ENCODE measurements around the gene ASF1B.

ASF1B gene

GRCh38 chr19:14090509-14091080 is 45.8 kb downstream of the ASF1B start, which contains the start of gene SAMD1:
Gene SAMD1, minus strand, starts transcription at chr19:14090751.
- peak; percentile 65 to 95 (median 82) for DNase-seq
- intact Hi-C loops (cut with DNase I): no loop called here

DNA sequence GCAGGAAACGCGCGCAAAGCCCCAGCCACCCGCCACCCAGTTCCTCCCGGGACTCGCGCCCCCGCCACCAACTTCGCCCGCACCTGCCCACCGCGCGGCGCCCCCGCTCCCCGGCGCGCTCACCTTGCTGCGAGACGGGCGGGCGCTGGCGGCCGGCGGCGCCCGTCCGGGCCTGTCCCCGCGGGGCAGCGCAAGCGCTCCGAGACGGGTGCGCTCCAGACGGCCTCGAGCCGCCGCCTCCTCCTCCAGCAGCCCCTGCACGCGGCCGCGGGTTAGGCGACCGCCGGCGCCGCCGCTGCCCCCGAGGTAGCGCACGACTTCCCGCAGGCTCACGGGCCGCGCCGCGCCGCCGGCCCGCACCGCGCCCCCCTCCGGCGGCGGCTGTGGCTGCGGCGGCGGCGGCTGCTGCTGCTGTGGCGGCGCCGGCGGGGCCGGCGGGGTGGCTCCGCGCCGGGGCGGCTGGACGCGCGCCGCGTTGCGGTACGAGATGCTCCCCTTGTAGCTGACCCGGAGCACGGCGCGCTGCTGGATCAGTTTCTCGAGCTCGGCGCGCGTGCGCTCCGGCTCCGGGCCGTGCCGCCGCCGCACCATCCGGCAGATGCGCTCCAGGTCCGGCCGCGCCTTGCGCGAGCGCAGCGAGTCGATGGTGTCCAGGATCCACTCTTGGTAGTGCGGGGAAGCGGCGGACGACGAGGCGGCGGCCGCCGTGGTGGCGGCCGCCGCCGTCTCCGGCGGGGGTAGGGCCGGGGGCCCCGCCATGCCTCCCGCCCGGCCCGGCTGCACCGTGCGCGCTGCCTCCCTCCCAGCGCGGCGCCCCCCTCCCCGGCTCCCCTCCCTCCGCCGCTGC is 46.5 kb downstream of the ASF1B start:
- peak in 6 of 10 donors; percentile 35 to 92 (median 52) for DNase-seq
- intact Hi-C loops (cut with DNase I): no loop called here

GRCh38 chr19:14089412-14089661 is 47.1 kb downstream of the ASF1B start:
- no peak for DNase-seq
- intact Hi-C loops (cut with DNase I): no loop called here

- intact Hi-C loops (cut with DNase I): no loop called here
- no peak for DNase-seq
Observed at GRCh38 chr19:14088634-14089411, 47.6 kb downstream of the ASF1B start.

- DNase-seq: no peak
- intact Hi-C loops (cut with DNase I): no loop called here
Observed at GRCh38 chr19:14086098-14086497, 50.3 kb downstream of the ASF1B start.

GRCh38 chr19:14085309-14085995 is 50.9 kb downstream of the ASF1B start, which contains the start of gene C19orf67:
Gene C19orf67, minus strand, starts transcription at chr19:14085783. Its CDS starts 156 bp downstream, at chr19:14085627.
- intact Hi-C loops (cut with DNase I): no loop called here
- no peak for DNase-seq

DNA sequence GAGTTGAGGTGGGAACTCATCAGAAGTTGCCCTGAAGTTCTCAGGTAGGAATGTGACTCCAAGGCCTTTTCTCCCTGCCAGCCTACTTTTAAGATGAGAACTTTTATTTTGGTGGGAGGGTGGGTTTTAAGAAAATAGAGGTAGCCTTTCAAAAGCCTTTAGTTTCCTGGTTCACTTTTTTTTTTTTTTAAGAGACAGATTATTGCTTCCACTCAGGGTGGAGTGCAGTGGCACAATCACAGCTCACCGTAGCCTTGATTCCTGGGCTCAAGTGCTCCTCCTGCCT is 53.8 kb downstream of the ASF1B start:
- intact Hi-C loops (cut with DNase I): loop anchor here (5.0 kb wide), 2 partner anchors 35 to 75 kb away; partner anchors contain the start of genes PRKACA and RFX1
- no peak for DNase-seq

GRCh38 chr19:14081797-14082674 is 54.4 kb downstream of the ASF1B start:
- intact Hi-C loops (cut with DNase I): loop anchor here (5.0 kb wide), 2 partner anchors 35 to 75 kb away; partner anchors contain the start of genes PRKACA and RFX1
- DNase-seq: peak in 3 of 10 donors; percentile 15 to 37 (median 29)

- intact Hi-C loops (cut with DNase I): loop anchor here (5.0 kb wide), 2 partner anchors 36 to 74 kb away; partner anchors contain the start of genes PRKACA and RFX1
- DNase-seq: peak; percentile 97 to 100 (median 98)
Observed at GRCh38 chr19:14080887-14081796, 55.2 kb downstream of the ASF1B start.

GRCh38 chr19:14078411-14078810 is 58.0 kb downstream of the ASF1B start:
- DNase-seq: no peak
- intact Hi-C loops (cut with DNase I): no loop called here

- peak in 5 of 10 donors; percentile 18 to 89 (median 36) for DNase-seq
Observed at GRCh38 chr19:14073925-14074838, 62.2 kb downstream of the ASF1B start.

DNA sequence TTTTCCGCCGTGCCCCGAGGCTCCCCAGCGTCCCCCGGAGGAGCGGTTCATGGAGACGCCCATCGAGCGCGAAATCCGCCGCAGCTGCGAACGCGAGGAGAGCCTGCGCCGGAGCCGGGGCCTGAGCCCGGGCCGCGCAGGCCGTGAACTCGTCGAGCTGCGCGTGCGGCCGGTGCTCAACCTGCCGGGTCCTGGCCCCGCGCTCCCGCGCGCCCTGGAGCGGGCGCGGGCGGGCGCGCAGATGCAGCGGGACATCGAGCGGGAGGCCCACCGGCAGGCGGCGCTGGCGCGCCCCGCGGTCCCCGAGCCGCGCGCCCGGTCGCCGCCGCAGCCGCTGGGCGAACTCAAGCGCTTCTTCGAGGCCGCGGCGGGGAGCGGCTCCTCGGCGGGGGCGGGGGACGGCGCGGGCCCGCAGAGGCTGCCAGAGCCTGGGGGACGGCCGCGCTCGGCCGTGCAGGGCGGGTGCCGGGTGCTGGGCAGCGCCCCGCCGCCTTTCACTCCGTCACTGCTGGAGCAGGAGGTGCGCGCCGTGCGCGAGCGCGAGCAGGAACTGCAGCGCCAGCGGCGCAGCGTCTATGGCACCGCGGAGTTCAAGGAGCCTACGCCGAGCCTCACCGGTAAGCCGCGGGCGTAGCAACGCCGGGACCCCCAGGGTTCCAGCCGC is 63.0 kb downstream of the ASF1B start:
- peak; percentile 54 to 96 (median 71) for DNase-seq
- intact Hi-C loops (cut with DNase I): no loop called here

More at GRCh38 chr19:14073925-14074838, 62.2 kb downstream of the ASF1B start:
- intact Hi-C loops (cut with DNase I): loop anchor here (2.0 kb wide), 1 partner anchor 63 kb away; the partner anchor contains the start of gene ASF1B

- intact Hi-C loops (cut with DNase I): no loop called here
- DNase-seq: peak in 5 of 10 donors; percentile 28 to 89 (median 30)
Observed at GRCh38 chr19:14072535-14073260, 63.7 kb downstream of the ASF1B start, which contains the start of gene MISP3. Gene MISP3, plus strand, starts transcription at chr19:14072786. Its CDS starts 524 bp downstream, at chr19:14073310.

DNA sequence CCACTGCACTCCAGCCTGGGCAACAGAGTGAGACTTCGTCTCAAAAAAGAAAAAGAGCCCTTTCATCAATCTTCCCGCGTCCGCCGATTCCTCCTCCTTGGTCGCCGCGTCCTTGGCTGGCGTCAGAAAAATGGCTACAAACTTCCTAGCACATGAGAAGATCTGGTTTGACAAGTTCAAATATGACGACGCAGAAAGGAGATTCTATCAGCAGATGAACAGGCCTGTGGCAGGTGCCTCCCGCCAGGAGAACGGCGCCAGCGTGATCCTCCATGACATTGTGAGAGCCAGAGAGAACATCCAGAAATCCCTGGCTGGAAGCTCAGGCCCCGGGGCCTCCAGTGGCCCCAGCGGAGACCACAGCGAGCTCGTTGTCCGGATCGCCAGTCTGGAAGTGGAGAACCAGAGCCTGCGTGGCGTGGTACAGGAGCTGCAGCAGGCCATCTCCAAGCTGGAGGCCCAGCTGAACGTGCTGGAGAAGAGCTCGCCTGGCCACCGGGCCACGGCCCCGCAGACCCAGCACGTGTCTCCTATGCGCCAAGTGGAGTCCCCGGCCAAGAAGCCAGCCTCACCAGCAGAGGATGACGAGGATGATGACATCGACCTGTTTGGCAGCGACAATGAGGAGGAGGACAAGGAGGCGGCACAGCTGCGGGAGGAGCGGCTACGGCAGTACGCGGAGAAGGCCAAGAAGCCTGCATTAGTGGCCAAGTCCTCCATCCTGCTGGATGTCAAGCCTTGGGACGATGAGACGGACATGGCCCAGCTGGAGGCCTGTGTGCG is 65.9 kb downstream of the ASF1B start:
- DNase-seq: no peak
- intact Hi-C loops (cut with DNase I): no loop called here
